ENCODE measurements around the gene ASB6. TPM values are rescaled to one million over a fixed set of nuclear protein-coding genes. Genes with fewer than 3 reads are reported as not detected.
A peak's percentile ranks its signal among the peaks of the same experiment; 100 is the strongest.

ASB6 gene
- total RNA-seq, 2 experiments from 2014 or later = 24.1 to 26.6 TPM

DNA sequence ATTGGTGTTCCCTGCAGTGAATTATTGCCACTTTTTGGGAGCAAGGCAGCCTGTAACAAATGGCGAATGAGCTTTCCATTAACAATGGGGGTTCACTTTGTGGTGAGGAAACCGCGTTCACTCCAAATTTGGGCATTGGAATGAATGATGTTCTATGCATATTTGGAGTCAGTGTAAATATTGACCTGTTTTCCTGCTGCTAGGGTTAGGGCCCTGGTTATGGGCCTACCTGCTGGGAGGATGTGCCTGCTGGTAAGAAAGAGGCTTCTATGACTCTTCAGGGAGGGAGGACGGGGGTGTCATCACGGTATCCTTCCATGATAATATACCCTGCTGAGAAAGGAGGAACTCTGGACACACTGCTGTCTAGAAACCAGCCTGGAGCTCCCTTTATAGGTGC is 50.0 kb downstream of the ASB6 start:
- H3K4me1 Mint-ChIP-seq = peaks cover 26% of the 10 kb centered on the region
- no peaks in the 10 kb centered on the region for H3K36me3 Mint-ChIP-seq (ENCODE audit: low read depth)
- POLR2A ChIA-PET = no interaction called here
- H3K27ac Mint-ChIP-seq = no peak overlapping the region
- H3K9me3 Mint-ChIP-seq = no peaks in the 10 kb centered on the region
- H3K27me3 Mint-ChIP-seq = peaks cover 29% of the 10 kb centered on the region
- no peak for DNase-seq
- H3K4me3 Mint-ChIP-seq = no peak overlapping the region
- CTCF ChIA-PET = interaction anchor here (0.7 to 3.1 kb wide), 4 partner anchors 8 to 417 kb away, joined by 3 to 9 read pairs (median 4); no protein-coding TSS in a partner anchor

DNA sequence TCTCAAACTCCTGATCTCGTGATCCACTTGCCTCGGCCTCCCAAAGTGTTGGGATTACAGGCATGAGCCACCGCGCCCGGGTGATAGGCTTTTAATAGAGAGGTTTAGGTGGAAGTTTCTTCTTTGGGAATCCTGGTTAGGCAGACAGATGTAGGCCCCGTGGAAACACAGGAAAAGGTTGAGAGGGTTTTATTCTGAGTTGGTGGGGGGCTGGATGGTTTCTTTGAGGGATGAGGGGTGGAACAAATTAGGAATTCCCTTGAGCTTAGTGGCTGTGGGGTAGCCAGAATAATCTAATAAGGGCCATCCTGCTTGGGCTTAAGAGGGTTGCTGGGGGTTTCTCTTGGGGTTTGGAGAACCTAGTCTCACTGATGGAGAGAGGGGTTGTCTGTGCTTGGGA is 51.5 kb downstream of the ASB6 start:
- no peak overlapping the region for H3K27ac Mint-ChIP-seq
- ChIA-PET CTCF (interaction anchor here (1.3 kb wide), 1 partner anchor 10 kb away, joined by 5 read pairs; no protein-coding TSS in a partner anchor), POLR2A (no interaction called here)
- no peaks in the 10 kb centered on the region for H3K36me3 Mint-ChIP-seq (ENCODE audit: low read depth)
- H3K4me1 Mint-ChIP-seq = peaks cover 27% of the 10 kb centered on the region
- no peaks in the 10 kb centered on the region for H3K9me3 Mint-ChIP-seq
- no peak for DNase-seq
- no peak overlapping the region for H3K4me3 Mint-ChIP-seq
- peaks cover 26% of the 10 kb centered on the region for H3K27me3 Mint-ChIP-seq

DNA sequence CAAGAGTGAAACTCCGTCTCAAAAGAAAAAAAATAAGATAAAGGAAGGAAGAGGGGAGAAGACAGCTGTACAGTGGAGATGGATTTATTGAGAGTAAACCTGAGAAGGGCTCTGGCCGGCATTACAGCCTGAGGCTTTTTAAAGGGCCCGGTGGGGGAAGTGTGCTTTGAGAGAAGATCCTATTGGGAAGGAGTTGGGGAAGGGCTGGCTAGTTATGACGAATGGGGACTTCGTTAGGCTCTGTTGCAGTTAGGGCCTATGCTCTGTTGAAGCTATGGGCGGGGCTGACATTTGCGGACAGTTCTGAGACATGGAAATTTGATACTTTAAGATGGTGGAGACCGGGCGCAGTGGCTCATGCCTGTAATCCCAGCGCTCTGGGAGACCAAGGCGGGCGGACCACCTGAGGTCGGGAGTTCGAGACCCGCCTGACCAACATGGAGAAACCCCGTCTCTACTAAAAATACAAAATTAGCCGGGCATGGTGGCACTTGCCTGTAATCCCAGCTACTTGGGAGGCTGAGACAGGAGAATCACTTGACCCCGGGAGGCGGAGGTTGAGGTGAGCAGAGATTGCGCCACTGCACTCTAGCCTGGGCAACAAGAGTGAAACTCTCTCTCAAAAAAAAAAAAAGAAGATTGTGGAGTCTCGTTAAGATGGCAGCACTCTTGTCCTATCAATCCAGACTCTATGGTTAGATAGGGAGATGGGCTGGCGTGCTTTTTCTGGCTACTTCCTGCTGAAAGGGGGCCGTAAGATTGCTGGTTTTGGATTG is 54.3 kb downstream of the ASB6 start:
- Mint-ChIP-seq H3K27me3 (peaks cover 15% of the 10 kb centered on the region), H3K9me3 (peaks cover 3% of the 10 kb centered on the region), H3K36me3 (ENCODE audit: low read depth) (no peaks in the 10 kb centered on the region), H3K4me1 (peaks cover 50% of the 10 kb centered on the region), H3K4me3 (no peak overlapping the region), H3K27ac (peak overlapping the region; percentile 86)
- ChIA-PET CTCF (interaction anchor here (0.8 to 2.5 kb wide), 3 partner anchors 9 to 445 kb away, joined by 3 to 7 read pairs (median 5); no protein-coding TSS in a partner anchor), POLR2A (interaction anchor here (0.6 kb wide), 1 partner anchor 38 kb away, joined by 3 read pairs; no protein-coding TSS in a partner anchor)
- DNase-seq = no peak

DNA sequence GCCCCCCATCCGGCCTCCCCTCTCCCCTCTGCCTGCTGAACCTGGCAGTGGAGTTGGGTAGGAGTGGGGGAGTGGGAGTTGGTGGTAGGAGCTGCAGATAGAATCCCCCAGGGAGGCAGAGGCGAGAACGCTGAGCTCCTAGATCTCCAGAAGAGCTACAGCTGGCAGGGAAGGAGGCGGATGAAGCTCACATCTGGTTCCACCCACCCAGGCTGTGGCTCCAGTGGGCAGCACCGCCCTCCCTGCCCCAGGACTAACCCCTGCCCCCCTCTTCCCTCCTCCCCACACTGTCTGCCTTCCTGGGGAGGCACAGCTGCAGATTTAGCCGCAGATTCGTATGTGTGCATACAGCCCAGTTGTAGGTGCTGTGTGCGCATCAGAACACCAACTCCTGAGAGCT is 55.3 kb downstream of the ASB6 start:
- DNase-seq = peak; percentile 34
- no peaks in the 10 kb centered on the region for H3K36me3 Mint-ChIP-seq (ENCODE audit: low read depth)
- ChIA-PET CTCF (interaction anchor here (0.6 to 2.5 kb wide), 8 partner anchors 10 to 801 kb away, joined by 3 to 7 read pairs (median 4); no protein-coding TSS in a partner anchor), POLR2A (interaction anchor here (0.6 kb wide), 1 partner anchor 39 kb away, joined by 3 read pairs; no protein-coding TSS in a partner anchor)
- peaks cover 3% of the 10 kb centered on the region for H3K9me3 Mint-ChIP-seq
- H3K27ac Mint-ChIP-seq = peak overlapping the region; percentile 86
- H3K4me1 Mint-ChIP-seq = peaks cover 58% of the 10 kb centered on the region
- peaks cover 15% of the 10 kb centered on the region for H3K27me3 Mint-ChIP-seq
- no peak overlapping the region for H3K4me3 Mint-ChIP-seq

DNA sequence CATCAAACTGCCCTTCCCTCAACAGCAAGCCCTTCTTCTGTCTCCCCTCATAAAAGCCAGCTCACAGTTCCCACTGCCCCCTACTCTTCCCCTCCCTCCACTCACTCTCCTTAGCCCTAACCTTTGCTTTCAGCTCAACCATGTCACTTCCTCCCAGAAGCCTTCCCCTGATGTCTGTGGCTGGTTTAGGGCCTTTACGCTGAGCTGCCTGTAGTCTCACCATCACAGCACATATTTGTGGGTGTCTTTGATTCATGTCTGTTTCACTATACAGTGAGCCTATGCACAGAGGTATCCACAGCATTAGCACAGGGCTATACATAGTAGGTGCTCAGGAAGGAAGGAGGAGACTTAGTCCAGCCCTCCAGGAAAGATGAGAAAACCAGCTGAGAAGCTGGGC is 55.7 kb downstream of the ASB6 start:
- H3K27me3 Mint-ChIP-seq = peaks cover 15% of the 10 kb centered on the region
- peaks cover 3% of the 10 kb centered on the region for H3K9me3 Mint-ChIP-seq
- no peaks in the 10 kb centered on the region for H3K36me3 Mint-ChIP-seq (ENCODE audit: low read depth)
- DNase-seq = peak; percentile 43
- ChIA-PET CTCF (interaction anchor here (0.6 to 2.5 kb wide), 8 partner anchors 13 to 801 kb away, joined by 3 to 7 read pairs (median 4); no protein-coding TSS in a partner anchor), POLR2A (no interaction called here)
- no peak overlapping the region for H3K4me3 Mint-ChIP-seq
- H3K27ac Mint-ChIP-seq = peak overlapping the region; percentile 86
- H3K4me1 Mint-ChIP-seq = peaks cover 59% of the 10 kb centered on the region

DNA sequence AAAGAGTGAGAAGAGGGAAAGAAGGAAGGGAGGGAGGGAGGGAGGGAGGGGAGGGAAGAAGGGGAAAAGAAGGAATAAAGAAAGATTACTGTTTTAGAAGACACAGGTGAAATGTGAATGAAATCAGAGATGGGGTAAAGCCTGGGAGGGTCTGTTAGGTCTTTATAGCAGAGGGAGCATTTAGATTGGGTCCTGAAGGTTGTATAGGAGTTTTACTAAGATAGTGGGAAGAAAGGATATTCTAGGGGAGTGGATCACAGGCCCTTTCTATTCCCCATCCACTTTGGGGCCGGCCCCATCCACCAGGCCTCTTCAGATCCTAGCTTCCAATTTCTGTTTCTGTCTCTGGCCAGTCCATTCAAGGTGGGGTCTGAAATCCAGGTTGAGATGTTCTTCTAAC is 56.6 kb downstream of the ASB6 start:
- POLR2A ChIA-PET = no interaction called here
- Mint-ChIP-seq H3K9me3 (peaks cover 3% of the 10 kb centered on the region), H3K4me1 (peaks cover 66% of the 10 kb centered on the region), H3K27ac (peak overlapping the region; percentile 52), H3K36me3 (ENCODE audit: low read depth) (peaks cover 2% of the 10 kb centered on the region), H3K4me3 (no peak overlapping the region), H3K27me3 (peaks cover 11% of the 10 kb centered on the region)
- DNase-seq = no peak
- CTCF ChIA-PET = interaction anchor here (0.6 to 2.5 kb wide), 4 partner anchors 15 to 96 kb away, joined by 4 to 7 read pairs (median 5); partner anchors contain the start of gene NTMT1

Other genes with a start within 250 kb of the ASB6 start
- not detected for gene C9orf50, start 21.1 kb downstream of the ASB6 start, total RNA-seq
- 10 to 100 TPM; 28.5 to 33.9 TPM for gene NTMT1, start 16.0 kb downstream of the ASB6 start, total RNA-seq
- under 1 TPM in 1 of 2 experiments, not detected in 1; 0.15 TPM for gene PRRX2, start 23.5 kb upstream of the ASB6 start, total RNA-seq
- gene PTGES, start 110.9 kb upstream of the ASB6 start, total RNA-seq = not detected
- 10 to 100 TPM; 21.9 to 27.1 TPM for gene TOR1B, start 161.0 kb upstream of the ASB6 start, total RNA-seq
- 10 to 100 TPM; 52.0 to 58.5 TPM for gene TOR1A, start 182.0 kb upstream of the ASB6 start, total RNA-seq
- gene C9orf78, start 193.1 kb upstream of the ASB6 start, total RNA-seq = 10 to 100 TPM; 83.9 to 89.2 TPM
- 100 to 1,000 TPM in 1 of 2 experiments, 10 to 100 TPM in 1; 90.8 to 105 TPM for gene USP20, start 193.3 kb upstream of the ASB6 start, total RNA-seq

Data from activated CD4-positive, alpha-beta T cell treated with anti-CD3 and anti-CD28 coated beads, Interleukin-2, amount 10 ng/mL, durations not matched to agents 7 days and 5 days (primary cell).